ENCODE measurements around the gene PPP1CC.

DNA sequence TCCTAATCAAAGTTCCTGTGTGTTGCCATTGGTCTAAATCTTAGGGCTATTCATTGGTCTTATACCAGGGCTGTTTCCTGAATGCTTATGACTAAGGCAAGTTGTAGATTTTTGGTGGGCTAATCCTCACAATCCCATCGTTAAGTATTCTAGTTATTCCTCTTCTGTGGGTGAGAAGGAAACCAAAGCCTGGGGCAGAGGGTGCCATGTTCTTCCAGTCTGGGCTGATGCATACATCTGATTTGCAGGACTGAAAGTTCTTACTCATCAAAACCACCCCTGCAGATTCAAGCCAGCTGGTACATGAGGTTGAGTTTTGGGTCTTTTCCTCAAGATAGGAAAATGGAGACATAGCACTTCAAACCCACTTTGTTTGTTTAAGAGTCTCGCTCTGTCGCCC, 25.7 kb downstream of the PPP1CC start:
- TF ChIP-seq, protein P1, sequence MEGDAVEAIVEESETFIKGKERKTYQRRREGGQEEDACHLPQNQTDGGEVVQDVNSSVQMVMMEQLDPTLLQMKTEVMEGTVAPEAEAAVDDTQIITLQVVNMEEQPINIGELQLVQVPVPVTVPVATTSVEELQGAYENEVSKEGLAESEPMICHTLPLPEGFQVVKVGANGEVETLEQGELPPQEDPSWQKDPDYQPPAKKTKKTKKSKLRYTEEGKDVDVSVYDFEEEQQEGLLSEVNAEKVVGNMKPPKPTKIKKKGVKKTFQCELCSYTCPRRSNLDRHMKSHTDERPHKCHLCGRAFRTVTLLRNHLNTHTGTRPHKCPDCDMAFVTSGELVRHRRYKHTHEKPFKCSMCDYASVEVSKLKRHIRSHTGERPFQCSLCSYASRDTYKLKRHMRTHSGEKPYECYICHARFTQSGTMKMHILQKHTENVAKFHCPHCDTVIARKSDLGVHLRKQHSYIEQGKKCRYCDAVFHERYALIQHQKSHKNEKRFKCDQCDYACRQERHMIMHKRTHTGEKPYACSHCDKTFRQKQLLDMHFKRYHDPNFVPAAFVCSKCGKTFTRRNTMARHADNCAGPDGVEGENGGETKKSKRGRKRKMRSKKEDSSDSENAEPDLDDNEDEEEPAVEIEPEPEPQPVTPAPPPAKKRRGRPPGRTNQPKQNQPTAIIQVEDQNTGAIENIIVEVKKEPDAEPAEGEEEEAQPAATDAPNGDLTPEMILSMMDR (IDR thresholded peaks at IDR 0.05), result no peak
- no peak for TF ChIP-seq POLR2AphosphoS5 (IDR thresholded peaks at IDR 0.05)
- TF ChIP-seq EP300 (IDR thresholded peaks at IDR 0.05), result no peak
- no peak for TF ChIP-seq POLR2A (IDR thresholded peaks at IDR 0.05)
